HCT116 (cell line): ENCODE data around the gene TMED10. TPM values are rescaled to one million over a fixed set of nuclear protein-coding genes. Genes with fewer than 3 reads are reported as not detected.

ENCODE experiments used
- ATAC-seq: fragments of 200-7000 bp; cut with Tn5 transposase; 2 replicates; pipeline ENCODE4 v1.9.1; 2020; ENCODE audit warnings: mild to moderate bottlenecking, moderate library complexity
- BruUV-seq: library from RNA; stranded (reverse); fragments of 400-500 nt; replicated peaks from 2 replicates; lab custom pipeline; 2021; lab: Mats Ljungman, UMichigan
- CTCF ChIA-PET: fragments of 300-600 bp; sonication (Branson Sonifier 250); formaldehyde crosslinking; loops from one replicate; lab custom pipeline; 2021; ENCODE audit warnings: antibody characterized with exemption; lab: Charles Lee
- POLR2A ChIA-PET: fragments of 300-600, 350-600 bp; sonication (Branson Sonifier 250); formaldehyde crosslinking; loops from one replicate; lab custom pipeline; 2021; ENCODE audit warnings: antibody characterized with exemption; lab: Charles Lee
- RAD21 ChIA-PET, 2 experiments: fragments of 300-600 bp; sonication (Branson Sonifier 250); formaldehyde crosslinking; loops; one replicate each; lab custom pipeline; 2023; ENCODE audit warnings: low total read pairs in 2 of 2; ENCODE audit not compliant: uncharacterized antibody in 2 of 2, unreplicated experiment in 2 of 2, low non-redundant PET in 1 of 2; lab: Charles Lee
- DNase-seq: peaks from one replicate; pipeline ENCODE4 v3.0.0-alpha.2; 2010; ENCODE audit warnings: low read depth, low spot score
- H2AFZ ChIP-seq: fragments of 200-600 bp; shearing (Covaris generic), sonication (generic); 2 replicates; pipeline ENCODE4 v1.6.1; 2017; ENCODE audit warnings: low read depth, mixed run types, mixed read lengths, antibody characterized with exemption, low read length; ENCODE audit not compliant: poor library complexity, severe bottlenecking
- H3K27ac ChIP-seq: 2 replicates; pipeline ENCODE4 v1.5.1; 2012; ENCODE audit warnings: low read depth, low read length
- H3K27me3 ChIP-seq: fragments of 200-600 bp; sonication (generic); 2 replicates; pipeline ENCODE4 v1.6.1; 2016; ENCODE audit warnings: mixed run types, low read length, mixed read lengths; ENCODE audit not compliant: insufficient read depth
- H3K36me3 ChIP-seq, 2 experiments: fragments of 200-500 bp in 1 of 2; fragments of 200-600 bp in 1 of 2; sonication (Bioruptor generic) in 1 of 2; sonication (generic) in 1 of 2; 2 replicates each; pipeline versions ENCODE4 v1.5.1 to v1.6.1; 2014 to 2016; ENCODE audit warnings: low read length in 2 of 2, inconsistent platforms in 1 of 2, mixed read lengths in 1 of 2, mixed run types in 1 of 2; ENCODE audit not compliant: insufficient read depth in 2 of 2, control insufficient read depth in 1 of 2
- H3K4me1 ChIP-seq, 2 experiments: fragments of 200-600 bp in 1 of 2; sonication (generic) in 1 of 2; 2 replicates each; pipeline versions ENCODE4 v1.5.1 to v1.6.1; 2012 to 2017; ENCODE audit warnings: low read length in 2 of 2, inconsistent platforms in 1 of 2, mild to moderate bottlenecking in 1 of 2, mixed read lengths in 1 of 2, mixed run types in 1 of 2, moderate library complexity in 1 of 2; ENCODE audit not compliant: insufficient read depth in 2 of 2, control insufficient read depth in 1 of 2
- H3K4me2 ChIP-seq: fragments of 200-600 bp; sonication (generic); 2 replicates; pipeline ENCODE4 v1.6.1; 2017; ENCODE audit warnings: mixed run types, low read length, mixed read lengths
- H3K4me3 ChIP-seq, 2 experiments: fragments of 200-600 bp in 1 of 2; sonication (generic) in 1 of 2; replicated peaks in 1 of 2; 2 replicates each; pipeline ENCODE4 v1.5.1; 2011 to 2016; ENCODE audit warnings: low read length in 2 of 2, control low read depth in 1 of 2, low read depth in 1 of 2, mild to moderate bottlenecking in 1 of 2, mixed read lengths in 1 of 2, mixed run types in 1 of 2
- H3K79me2 ChIP-seq: fragments of 200-600 bp; sonication (generic); 2 replicates; pipeline ENCODE4 v1.6.1; 2017; ENCODE audit warnings: mild to moderate bottlenecking, mixed run types, low read length, moderate library complexity, mixed read lengths; ENCODE audit not compliant: insufficient read depth
- H3K9ac ChIP-seq: fragments of 200-600 bp; sonication (generic); 2 replicates; pipeline ENCODE4 v1.6.1; 2016; ENCODE audit warnings: low read length, mixed read lengths
- H3K9me2 ChIP-seq: fragments of 200-600 bp; sonication (generic), shearing (Covaris generic); 2 replicates; pipeline ENCODE4 v1.6.1; 2017; ENCODE audit warnings: mixed run types, mild to moderate bottlenecking, moderate library complexity; ENCODE audit not compliant: insufficient read depth
- H3K9me3 ChIP-seq, 2 experiments: fragments of 200-500 bp in 1 of 2; fragments of 200-600 bp in 1 of 2; sonication (Bioruptor generic) in 1 of 2; sonication (generic) in 1 of 2; 2 replicates each; pipeline ENCODE4 v1.6.1; 2014 to 2017; ENCODE audit warnings: low read length in 2 of 2, mixed read lengths in 2 of 2, inconsistent platforms in 1 of 2, low read depth in 1 of 2, mild to moderate bottlenecking in 1 of 2, mixed run types in 1 of 2, moderate library complexity in 1 of 2; ENCODE audit not compliant: control insufficient read depth in 1 of 2, insufficient read depth in 1 of 2
- H4K20me1 ChIP-seq: fragments of 200-600 bp; sonication (generic), shearing (Covaris generic); 2 replicates; pipeline ENCODE4 v1.6.1; 2017; ENCODE audit warnings: mixed run types, mild to moderate bottlenecking, moderate library complexity; ENCODE audit not compliant: insufficient read depth
- CEBPB ChIP-seq: IDR thresholded peaks from 2 replicates; pipeline ENCODE4 v1.6.1; 2012; ENCODE audit warnings: low read depth
- EGR1 ChIP-seq: IDR thresholded peaks from 2 replicates; pipeline ENCODE4 v1.6.1; 2012; ENCODE audit warnings: low read depth
- RAD21 ChIP-seq: IDR thresholded peaks from 2 replicates; pipeline ENCODE4 v1.6.1; 2012; ENCODE audit warnings: low read depth, mild to moderate bottlenecking
- SIN3A ChIP-seq: IDR thresholded peaks from 2 replicates; pipeline ENCODE4 v1.6.1; 2012; ENCODE audit warnings: low read depth
- SP1 ChIP-seq: IDR thresholded peaks from 2 replicates; pipeline ENCODE4 v1.6.1; 2012; ENCODE audit warnings: low read depth
- SRF ChIP-seq: IDR thresholded peaks from 2 replicates; pipeline ENCODE4 v1.6.1; 2012; ENCODE audit warnings: low read depth
- TCF7L2 ChIP-seq: IDR thresholded peaks from 2 replicates; pipeline ENCODE4 v1.7.0; 2011; ENCODE audit warnings: borderline replicate concordance, inconsistent platforms; ENCODE audit not compliant: insufficient read depth, insufficient read length; ENCODE audit errors: extremely low read depth
- ZBTB33 ChIP-seq: IDR thresholded peaks from 2 replicates; pipeline ENCODE4 v1.6.1; 2011; ENCODE audit warnings: mild to moderate bottlenecking, low read length, moderate library complexity; ENCODE audit not compliant: insufficient replicate concordance; ENCODE audit errors: extremely low read depth
- ZFX ChIP-seq: fragments of 450-650 bp; IDR thresholded peaks from 2 replicates; pipeline ENCODE4 v1.6.1; 2017
- intact Hi-C: fragments of 100-400 bp; cut with micrococcal nuclease; formaldehyde crosslinking; loops from 2 replicates; pipeline ENCODE4 v1.10.0; 2022
- total RNA-seq: library from RNA; stranded (reverse); gene quantifications from one replicate; pipeline ENCODE4 v1.2.1, GENCODE V29; 2021; ENCODE audit not compliant: unreplicated experiment
- TF ChIP-seq, protein P1 (sequence below): IDR thresholded peaks from 2 replicates; pipeline ENCODE4 v1.6.1; 2012; ENCODE audit warnings: low read depth
- TF ChIP-seq, protein P2 (sequence below): IDR thresholded peaks from 2 replicates; pipeline ENCODE4 v1.6.1; 2012

TMED10 gene
- total RNA-seq, 1 experiment from 2014 or later, result 303 TPM

DNA sequence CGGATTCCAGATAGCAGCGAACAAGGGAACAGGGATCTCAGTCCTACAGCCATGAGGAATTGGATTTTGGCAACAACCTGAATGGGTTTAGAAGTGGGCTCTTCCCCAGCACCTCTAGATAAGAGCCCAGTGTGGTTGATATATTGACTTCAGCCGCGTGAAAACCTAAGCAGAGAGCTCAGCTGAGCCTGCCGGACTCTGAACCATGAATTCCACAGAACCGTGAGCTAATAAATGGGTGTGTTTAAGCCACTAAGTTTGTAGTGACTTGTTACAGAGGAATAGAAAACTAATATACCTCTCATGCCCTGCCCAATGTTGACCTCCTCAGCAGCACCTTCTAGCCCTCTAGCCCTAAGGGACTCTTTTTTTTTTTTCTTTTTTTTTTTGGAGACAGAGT, 32.4 kb upstream of the TMED10 start:
- Histone ChIP-seq H3K9ac (no peak overlapping the region), H3K4me2 (no peak overlapping the region), H3K4me1 (peaks cover 0 to 6% of the 10 kb centered on the region in 2 experiments; a peak in 1 of 4 replicates), H4K20me1 (no peaks in the 10 kb centered on the region), H3K79me2 (no peaks in the 10 kb centered on the region), H3K36me3 (no peaks in the 10 kb centered on the region), H2AFZ (no peak overlapping the region), H3K4me3 (no peak overlapping the region), H3K27me3 (no peaks in the 10 kb centered on the region), H3K9me3 (no peaks in the 10 kb centered on the region), H3K9me2 (no peaks in the 10 kb centered on the region), H3K27ac (no peak overlapping the region)
- BruUV-seq, result no TSS peak
- DNase-seq (no peak), ATAC-seq (no peak)
- ChIA-PET POLR2A (no interaction called here), CTCF (no interaction called here), RAD21 (no interaction called here)
- intact Hi-C loops, result no loop called here
- TF ChIP-seq ZFX, result no peak
- TF ChIP-seq SP1, result no peak
- no peak for TF ChIP-seq RAD21
- no peak for TF ChIP-seq CEBPB
- TF ChIP-seq, protein P1, sequence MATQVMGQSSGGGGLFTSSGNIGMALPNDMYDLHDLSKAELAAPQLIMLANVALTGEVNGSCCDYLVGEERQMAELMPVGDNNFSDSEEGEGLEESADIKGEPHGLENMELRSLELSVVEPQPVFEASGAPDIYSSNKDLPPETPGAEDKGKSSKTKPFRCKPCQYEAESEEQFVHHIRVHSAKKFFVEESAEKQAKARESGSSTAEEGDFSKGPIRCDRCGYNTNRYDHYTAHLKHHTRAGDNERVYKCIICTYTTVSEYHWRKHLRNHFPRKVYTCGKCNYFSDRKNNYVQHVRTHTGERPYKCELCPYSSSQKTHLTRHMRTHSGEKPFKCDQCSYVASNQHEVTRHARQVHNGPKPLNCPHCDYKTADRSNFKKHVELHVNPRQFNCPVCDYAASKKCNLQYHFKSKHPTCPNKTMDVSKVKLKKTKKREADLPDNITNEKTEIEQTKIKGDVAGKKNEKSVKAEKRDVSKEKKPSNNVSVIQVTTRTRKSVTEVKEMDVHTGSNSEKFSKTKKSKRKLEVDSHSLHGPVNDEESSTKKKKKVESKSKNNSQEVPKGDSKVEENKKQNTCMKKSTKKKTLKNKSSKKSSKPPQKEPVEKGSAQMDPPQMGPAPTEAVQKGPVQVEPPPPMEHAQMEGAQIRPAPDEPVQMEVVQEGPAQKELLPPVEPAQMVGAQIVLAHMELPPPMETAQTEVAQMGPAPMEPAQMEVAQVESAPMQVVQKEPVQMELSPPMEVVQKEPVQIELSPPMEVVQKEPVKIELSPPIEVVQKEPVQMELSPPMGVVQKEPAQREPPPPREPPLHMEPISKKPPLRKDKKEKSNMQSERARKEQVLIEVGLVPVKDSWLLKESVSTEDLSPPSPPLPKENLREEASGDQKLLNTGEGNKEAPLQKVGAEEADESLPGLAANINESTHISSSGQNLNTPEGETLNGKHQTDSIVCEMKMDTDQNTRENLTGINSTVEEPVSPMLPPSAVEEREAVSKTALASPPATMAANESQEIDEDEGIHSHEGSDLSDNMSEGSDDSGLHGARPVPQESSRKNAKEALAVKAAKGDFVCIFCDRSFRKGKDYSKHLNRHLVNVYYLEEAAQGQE, result no peak
- no peak for TF ChIP-seq SIN3A
- TF ChIP-seq, protein P2, sequence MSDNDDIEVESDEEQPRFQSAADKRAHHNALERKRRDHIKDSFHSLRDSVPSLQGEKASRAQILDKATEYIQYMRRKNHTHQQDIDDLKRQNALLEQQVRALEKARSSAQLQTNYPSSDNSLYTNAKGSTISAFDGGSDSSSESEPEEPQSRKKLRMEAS, result no peak

- Histone ChIP-seq H3K4me3 (no peak overlapping the region), H2AFZ (no peak overlapping the region), H4K20me1 (no peaks in the 10 kb centered on the region), H3K79me2 (no peaks in the 10 kb centered on the region), H3K27ac (no peak overlapping the region), H3K36me3 (no peaks in the 10 kb centered on the region), H3K9ac (no peak overlapping the region), H3K4me1 (peaks cover 0 to 8% of the 10 kb centered on the region in 2 experiments; a peak in 1 of 4 replicates), H3K9me2 (no peaks in the 10 kb centered on the region), H3K9me3 (no peaks in the 10 kb centered on the region), H3K4me2 (no peak overlapping the region), H3K27me3 (no peaks in the 10 kb centered on the region)
- CTCF ChIA-PET, result no interaction called here
- POLR2A ChIA-PET, result no interaction called here
- BruUV-seq, result no TSS peak
- DNase-seq (no peak), ATAC-seq (no peak)
- RAD21 ChIA-PET, result interaction anchor here in 1 of 2 experiments (0.6 kb wide), 1 partner anchor 42 kb away, joined by 3 read pairs; no protein-coding TSS in a partner anchor
- intact Hi-C loops, result no loop called here
- TF ChIP-seq SIN3A (no peak), RAD21 (no peak), CEBPB (no peak), EGR1 (no peak), ZBTB33 (no peak), SRF (no peak), TCF7L2 (no peak)
- TF ChIP-seq, protein P2, result no peak
Measured at GRCh38 chr14:75206190-75206589, 29.8 kb upstream of the TMED10 start.
